Suppressor macrophage (primary cell): ENCODE data around the gene MAP3K6.
"Not testable (repeated sequence)": the region's sequence is repeated elsewhere in the genome, so short reads cannot be mapped to it uniquely, and the experiment has no call there.

Source experiments
- DNase-seq, 4 experiments: peaks; one replicate each; pipeline ENCODE4 v3.0.0-alpha.2; 2020 to 2022

The MAP3K6 gene

GRCh38 chr1:27397749-27398148 is 31.0 kb upstream of the MAP3K6 start:
- no peak for DNase-seq

DNA sequence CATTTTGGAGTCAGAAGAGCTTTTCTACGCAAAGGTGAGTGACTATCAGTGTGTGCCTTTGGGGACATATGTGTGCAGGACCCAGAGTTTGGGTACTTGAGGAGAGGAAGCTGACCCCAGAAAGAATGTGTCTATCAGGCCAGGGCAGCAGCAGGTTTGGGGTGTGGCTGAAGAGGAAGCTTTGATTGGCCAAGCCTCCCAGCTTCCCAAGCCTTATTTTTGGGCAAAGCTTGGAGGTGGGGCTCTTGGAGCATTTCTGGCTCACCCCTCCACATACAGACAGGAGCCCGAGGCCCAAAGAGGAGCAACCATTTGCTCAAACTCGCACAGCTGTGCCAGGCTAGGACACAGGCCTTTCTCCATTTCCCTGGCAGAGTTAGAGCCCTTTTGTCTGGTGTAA is 30.3 kb upstream of the MAP3K6 start:
- DNase-seq, result no peak

DNA sequence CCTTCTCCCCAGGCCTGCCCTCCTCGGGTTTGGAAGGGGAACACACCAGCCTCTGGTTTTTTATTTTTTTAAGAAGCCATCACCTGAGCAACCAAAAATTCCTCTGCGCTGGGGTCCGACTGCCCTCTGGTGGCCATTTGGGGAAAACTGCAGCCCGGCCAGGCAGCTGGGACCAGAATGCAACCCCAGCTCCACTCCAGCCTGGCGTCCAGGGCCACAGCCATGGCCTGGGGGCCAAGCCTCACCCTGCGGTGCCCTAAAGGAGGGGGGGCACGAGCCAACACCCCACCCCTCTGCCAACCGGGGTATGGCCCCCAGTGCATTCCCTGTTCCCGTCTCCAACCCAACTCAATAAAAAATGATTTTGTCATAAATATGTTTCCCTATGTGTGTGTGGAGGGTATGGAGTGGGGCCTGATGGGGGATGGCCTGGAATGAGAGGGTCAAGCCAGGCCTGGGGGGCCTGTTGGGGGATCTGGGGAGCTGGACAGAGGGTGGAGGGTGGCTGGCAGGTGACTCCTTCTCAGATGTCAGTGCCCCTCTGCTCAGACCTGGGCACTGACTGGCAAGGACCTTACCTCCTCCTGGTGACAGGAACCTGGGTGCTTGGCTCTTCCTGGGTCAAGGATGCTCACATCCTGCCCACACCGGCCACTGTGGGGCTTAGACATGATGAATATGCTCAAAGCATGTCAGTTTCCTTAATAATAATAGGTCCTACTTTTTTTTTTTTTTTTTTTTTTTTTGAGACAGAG is 28.9 kb upstream of the MAP3K6 start:
- DNase-seq, result peak; percentile 77 to 85 (median 82)

- no peak for DNase-seq
These were observed 28.2 kb upstream of the MAP3K6 start for GRCh38 chr1:27394925-27395324.

DNA sequence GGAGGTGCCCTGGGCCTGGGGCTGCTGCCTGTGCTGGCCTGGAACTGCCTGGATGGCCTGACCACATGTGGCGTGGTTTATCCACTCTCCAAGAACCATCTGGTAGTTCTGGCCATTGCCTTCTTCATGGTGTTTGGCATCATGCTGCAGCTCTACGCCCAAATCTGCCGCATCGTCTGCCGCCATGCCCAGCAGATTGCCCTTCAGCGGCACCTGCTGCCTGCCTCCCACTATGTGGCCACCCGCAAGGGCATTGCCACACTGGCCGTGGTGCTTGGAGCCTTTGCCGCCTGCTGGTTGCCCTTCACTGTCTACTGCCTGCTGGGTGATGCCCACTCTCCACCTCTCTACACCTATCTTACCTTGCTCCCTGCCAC is 27.5 kb upstream of the MAP3K6 start:
- DNase-seq, result no peak

DNA sequence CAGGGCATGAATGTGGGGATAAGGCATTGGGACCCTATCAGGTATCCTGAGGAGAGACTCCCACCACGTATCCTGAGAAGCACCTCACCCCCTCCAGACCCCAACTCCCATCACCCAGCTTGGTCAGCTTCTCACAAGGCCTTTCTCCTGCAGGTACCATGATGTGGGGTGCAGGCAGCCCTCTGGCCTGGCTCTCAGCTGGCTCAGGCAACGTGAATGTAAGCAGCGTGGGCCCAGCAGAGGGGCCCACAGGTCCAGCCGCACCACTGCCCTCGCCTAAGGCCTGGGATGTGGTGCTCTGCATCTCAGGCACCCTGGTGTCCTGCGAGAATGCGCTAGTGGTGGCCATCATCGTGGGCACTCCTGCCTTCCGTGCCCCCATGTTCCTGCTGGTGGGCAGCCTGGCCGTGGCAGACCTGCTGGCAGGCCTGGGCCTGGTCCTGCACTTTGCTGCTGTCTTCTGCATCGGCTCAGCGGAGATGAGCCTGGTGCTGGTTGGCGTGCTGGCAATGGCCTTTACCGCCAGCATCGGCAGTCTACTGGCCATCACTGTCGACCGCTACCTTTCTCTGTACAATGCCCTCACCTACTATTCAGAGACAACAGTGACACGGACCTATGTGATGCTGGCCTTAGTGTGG is 27.0 kb upstream of the MAP3K6 start:
- no peak for DNase-seq

DNA sequence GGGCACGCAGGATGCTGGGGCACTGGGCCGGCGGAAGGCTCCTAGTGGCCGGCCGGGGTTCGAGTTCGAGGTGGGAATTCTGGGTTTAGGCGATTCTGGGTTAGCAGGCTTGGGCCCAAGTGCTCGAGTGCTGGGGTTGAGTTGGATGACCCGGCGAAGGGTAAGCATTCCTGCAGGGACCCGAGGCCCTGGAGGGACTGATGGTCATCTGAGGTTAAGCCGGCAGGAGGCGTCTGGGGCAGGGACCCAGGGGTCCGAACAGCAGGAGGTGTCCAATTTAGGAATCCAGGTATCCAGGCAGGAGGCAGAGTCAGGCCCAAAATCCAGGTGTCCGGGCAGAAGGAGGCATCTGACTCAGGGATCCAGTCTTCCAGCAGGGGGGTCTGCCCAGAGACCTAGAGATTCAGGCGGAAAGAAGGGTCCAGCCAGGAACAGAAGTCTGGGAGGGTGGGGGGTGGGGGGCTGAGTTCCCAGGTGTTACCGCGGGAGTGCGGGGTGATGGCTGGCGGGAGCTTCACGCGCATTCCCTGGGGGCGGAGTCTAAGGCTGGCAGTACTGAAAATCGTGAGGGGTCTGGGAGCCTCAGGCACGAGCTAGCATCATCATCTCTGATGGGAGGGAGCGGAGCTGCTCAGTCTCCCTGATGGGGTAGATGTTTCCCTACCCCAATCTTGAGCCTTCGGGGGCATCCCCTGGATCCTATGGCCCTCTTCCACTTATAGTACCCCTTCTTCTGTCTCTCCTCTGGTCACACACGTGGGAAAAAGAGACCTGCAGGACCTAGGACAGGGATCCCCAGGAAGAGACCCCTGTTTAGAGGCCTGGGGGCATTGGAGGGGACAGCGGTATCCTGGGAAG is 26.2 kb upstream of the MAP3K6 start:
- no peak for DNase-seq

DNA sequence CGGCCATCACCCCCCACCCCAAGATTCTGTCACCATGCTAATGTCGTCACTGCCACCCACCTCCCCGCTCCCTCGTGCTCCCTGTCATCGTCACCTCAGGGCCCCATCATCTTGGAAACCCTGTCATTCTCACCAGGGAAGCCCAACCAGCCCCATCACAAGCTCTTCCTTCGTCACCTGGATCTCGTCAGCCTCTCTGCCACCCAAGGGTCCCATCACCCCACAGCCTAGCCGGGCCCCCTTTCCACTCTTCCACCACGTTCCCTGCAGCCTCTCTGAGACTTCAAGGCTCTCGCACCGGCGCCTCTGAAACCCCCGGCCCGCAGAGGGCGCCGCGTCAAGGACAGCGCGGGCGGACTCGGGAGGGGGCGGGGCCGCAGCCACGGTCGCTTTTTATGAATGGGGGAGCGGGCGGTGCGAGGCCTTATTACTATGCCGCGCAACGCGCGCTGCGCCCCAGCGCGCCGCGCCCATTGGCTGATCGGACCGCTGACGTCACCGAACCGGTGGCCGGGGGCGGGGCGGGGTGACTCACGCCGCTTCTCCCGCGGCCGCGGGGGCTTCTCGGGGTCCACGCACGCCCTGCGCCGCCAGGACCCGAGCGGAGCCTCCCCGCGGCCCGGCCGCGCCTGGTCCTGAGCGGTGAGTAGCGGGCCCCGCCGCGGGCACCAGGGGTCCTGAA is 25.5 kb upstream of the MAP3K6 start, which contains the start of gene GPR3:
Gene GPR3 (plus strand): TSS at position 527 of the 682 bp plus-strand sequence. CDS start 1,177 bp downstream, outside the sequence.
- DNase-seq, result peak; percentile 92 to 96 (median 92)

GRCh38 chr1:27391511-27392095 is 24.8 kb upstream of the MAP3K6 start:
- DNase-seq, result peak in 2 of 4 experiments; percentile 20 to 23

DNA sequence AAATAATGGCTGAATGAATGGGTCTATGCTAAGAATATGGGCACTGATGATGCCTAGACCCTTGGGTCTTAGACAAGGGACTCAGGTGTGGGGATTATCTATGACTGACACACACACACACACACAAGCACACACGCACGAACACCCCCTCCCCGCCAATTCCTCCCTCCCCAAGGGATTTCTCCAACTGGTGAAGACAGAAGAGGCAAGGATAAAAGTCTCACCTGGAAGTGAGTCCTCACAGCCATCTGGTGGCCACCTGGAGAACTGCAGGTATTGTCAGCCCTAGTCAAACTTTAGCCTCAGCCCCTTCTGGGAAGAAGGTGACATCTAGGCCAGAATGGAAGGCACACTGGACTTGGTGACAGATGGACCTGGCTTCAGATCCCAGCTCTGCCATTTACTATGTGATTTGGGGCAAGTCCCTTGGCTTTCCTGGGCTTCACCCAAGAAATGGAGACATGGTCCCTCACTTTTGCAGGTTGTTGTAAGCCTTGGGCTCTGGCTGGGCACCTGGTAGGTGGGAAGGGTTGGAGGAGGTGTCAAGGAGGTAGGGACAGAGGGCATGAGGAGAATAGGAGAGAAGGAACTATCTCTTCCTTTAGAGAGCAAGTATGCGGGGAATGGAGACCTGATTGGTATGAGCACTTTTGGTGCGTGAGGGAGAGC is 21.7 kb upstream of the MAP3K6 start:
- DNase-seq, result peak; percentile 50 to 74 (median 55)

DNA sequence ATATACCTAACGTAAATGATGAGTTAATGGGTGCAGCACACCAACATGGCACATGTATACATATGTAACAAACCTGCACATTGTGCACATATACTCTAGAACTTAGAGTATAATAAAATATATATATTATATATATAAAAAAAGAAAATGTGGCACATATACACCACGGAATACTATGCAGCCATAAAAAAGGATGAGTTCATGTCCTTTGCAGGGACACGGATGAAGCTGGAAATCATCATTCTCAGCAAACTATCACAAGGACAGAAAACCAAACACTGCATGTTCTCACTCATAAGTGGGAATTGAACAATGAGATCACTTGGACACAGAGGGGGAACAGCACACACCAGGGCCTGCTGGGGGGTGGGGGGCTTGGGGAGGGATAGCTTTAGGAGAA is 18.0 kb upstream of the MAP3K6 start:
- DNase-seq, result not testable (repeated sequence)

DNA sequence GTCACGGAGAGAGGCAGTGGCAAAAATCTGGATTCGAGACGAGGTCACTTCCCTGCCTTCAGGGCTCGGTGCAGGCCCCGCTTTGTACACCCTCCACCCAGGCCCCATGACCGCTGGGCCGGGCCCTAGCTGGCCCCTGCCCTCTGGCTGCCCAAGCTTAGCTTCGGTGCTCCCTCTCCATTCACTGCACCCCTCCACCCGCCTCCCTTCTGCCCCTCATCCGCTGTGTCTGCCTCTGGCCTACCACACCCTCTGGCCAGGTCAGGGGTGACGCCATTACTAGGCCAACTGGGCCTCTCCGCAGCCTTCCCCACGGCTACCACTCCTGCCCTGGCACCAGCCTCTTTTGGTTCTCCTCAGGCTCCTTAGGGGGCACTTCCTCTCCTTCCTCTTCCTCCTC is 16.9 kb upstream of the MAP3K6 start:
- no peak for DNase-seq

DNA sequence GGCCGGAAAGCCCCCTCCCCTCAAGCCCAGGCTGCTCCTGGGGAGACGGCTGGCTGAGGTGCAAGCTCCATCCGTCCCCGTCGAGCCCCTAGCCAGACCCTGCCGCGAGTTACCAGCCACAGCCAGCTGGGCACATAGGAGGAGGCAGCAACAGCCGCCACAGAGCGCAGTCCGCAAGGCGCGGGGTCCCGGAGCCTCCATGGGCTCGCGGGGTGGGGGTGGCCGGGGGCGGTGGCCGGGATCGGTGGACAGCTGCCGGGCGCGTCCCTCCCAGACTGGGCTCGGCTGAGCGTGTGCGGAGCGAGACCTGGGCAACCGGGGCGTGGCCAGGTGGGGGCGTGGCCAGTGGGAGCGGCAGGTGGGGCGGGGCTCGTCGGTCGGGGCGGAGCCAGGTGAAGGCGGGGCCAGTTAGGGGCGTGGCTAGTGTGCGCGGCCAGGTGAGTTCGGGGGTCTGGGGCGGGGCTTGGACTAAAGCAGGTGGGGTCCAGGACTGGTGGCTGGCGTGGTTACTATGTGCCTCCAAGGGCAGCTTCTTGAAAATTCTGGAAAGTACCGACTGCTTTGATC is 16.4 kb upstream of the MAP3K6 start, which contains the start of gene CD164L2:
Gene CD164L2 (minus strand): TSS at position 295 of the 567 bp plus-strand sequence. CDS start 94 bp downstream, at position 201.
- DNase-seq, result no peak

- DNase-seq, result no peak
These were observed 15.4 kb upstream of the MAP3K6 start for GRCh38 chr1:27381969-27382762.

GRCh38 chr1:27380766-27381733 is 14.3 kb upstream of the MAP3K6 start:
- DNase-seq, result no peak

GRCh38 chr1:27380224-27380623 is 13.5 kb upstream of the MAP3K6 start:
- peak in 2 of 4 experiments; percentile 41 to 47 for DNase-seq

GRCh38 chr1:27379564-27380122 is 12.9 kb upstream of the MAP3K6 start:
- DNase-seq, result no peak

DNA sequence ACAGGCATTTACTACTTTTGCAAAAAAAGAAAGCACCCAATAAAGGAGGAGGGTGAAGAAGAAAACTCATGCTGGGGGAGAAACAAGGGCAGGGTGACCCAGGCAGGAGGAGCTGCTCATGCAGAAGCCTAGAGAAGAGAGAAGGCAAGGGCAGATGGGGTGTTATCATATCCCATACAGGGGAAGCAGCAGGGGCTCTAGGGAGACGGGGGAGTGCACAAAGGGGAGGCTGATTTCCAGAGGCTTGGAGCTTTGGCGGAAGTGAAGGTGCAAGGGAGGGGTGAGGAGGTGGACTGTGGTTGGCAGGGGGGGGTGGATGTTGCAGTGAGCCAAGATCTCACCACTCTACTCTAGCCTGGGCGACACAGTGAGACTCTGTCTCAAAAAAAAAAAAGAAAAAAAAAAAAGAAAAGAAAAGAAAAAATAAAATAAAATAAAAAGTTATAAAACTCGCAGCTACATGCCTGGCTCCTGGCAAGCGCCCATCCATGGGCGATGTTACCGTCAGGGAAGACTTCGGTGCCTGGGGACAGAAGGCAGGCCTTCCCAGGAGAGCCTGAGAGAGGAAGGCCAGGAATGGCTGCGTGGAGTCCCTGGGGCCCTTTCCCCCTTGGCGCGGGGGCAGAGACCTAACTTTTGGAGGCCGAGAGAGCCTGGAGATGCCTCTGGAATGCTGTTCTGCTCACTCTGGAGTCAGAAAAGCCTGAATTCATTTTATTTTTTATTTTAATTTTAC is 11.2 kb upstream of the MAP3K6 start:
- no peak for DNase-seq
